Central memory CD4-positive, alpha-beta T cell (primary cell): ENCODE measurements around the gene FBXL7.

Experiments used
- DNase-seq: peaks from one replicate; pipeline ENCODE4 v3.0.0; 2022

FBXL7 gene

GRCh38 chr5:15506146-15506545, 6.2 kb downstream of the FBXL7 start:
- DNase-seq: no peak

- no peak for DNase-seq
Observed at GRCh38 chr5:15506897-15507296, 6.9 kb downstream of the FBXL7 start.

GRCh38 chr5:15510092-15510491, 10.1 kb downstream of the FBXL7 start:
- no peak for DNase-seq

GRCh38 chr5:15510831-15511230, 10.9 kb downstream of the FBXL7 start:
- no peak for DNase-seq

GRCh38 chr5:15513431-15513830, 13.5 kb downstream of the FBXL7 start:
- no peak for DNase-seq

GRCh38 chr5:15513911-15514310, 13.9 kb downstream of the FBXL7 start:
- DNase-seq: no peak

GRCh38 chr5:15515229-15515628, 15.2 kb downstream of the FBXL7 start:
- no peak for DNase-seq

GRCh38 chr5:15516486-15516885, 16.5 kb downstream of the FBXL7 start:
- no peak for DNase-seq

- no peak for DNase-seq
Observed at GRCh38 chr5:15518786-15519185, 18.8 kb downstream of the FBXL7 start.

- no peak for DNase-seq
Observed at GRCh38 chr5:15520856-15521255, 20.9 kb downstream of the FBXL7 start.

GRCh38 chr5:15521381-15522186, 21.6 kb downstream of the FBXL7 start:
- no peak for DNase-seq

- DNase-seq: no peak
Observed at GRCh38 chr5:15522187-15522520, 22.2 kb downstream of the FBXL7 start.

- DNase-seq: no peak
Observed at GRCh38 chr5:15524712-15525111, 24.7 kb downstream of the FBXL7 start.

- DNase-seq: no peak
Observed at GRCh38 chr5:15525703-15526275, 25.8 kb downstream of the FBXL7 start.

GRCh38 chr5:15526413-15526812, 26.4 kb downstream of the FBXL7 start:
- no peak for DNase-seq

- no peak for DNase-seq
Observed at GRCh38 chr5:15528476-15528875, 28.5 kb downstream of the FBXL7 start.

GRCh38 chr5:15529013-15529412, 29.0 kb downstream of the FBXL7 start:
- no peak for DNase-seq

- no peak for DNase-seq
Observed at GRCh38 chr5:15529821-15530220, 29.8 kb downstream of the FBXL7 start.

- DNase-seq: no peak
Observed at GRCh38 chr5:15533129-15533893, 33.3 kb downstream of the FBXL7 start.

GRCh38 chr5:15535938-15536337, 36.0 kb downstream of the FBXL7 start:
- DNase-seq: no peak

- DNase-seq: no peak
Observed at GRCh38 chr5:15538516-15538915, 38.5 kb downstream of the FBXL7 start.

- DNase-seq: no peak
Observed at GRCh38 chr5:15539951-15540350, 40.0 kb downstream of the FBXL7 start.

- no peak for DNase-seq
Observed at GRCh38 chr5:15544039-15544438, 44.1 kb downstream of the FBXL7 start.

- no peak for DNase-seq
Observed at GRCh38 chr5:15545082-15545481, 45.1 kb downstream of the FBXL7 start.
